Measurements from ENCODE around the gene GPX1. TPM values are rescaled to one million over a fixed set of nuclear protein-coding genes. Genes with fewer than 3 reads are reported as not detected.

Gene GPX1
- total RNA-seq, 2 experiments from 2014 or later, result 82.3 to 148 TPM

DNA sequence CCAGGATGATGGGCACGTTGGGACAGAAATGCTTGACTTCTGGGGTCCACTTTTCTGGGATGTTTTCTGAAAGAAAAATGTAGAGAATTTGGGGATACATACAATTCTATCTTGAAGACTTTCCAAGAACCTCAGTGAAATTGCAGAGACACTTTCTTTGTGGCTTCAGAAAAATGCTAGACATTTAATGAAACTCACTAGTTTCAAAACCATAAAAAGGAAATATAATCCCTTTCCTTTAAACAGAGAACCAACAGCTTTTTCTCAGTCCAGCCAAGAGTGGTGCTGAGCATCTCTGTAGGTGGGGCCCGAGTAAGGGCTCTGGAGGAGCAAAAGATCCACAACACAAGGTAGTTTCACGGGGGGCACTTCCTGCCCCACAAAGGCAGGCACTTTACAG, 4.4 kb upstream of the GPX1 start:
- Histone ChIP-seq H2AFZ (ENCODE audit: low read length) (no peak overlapping the region), H4K20me1 (ENCODE audit: insufficient read depth, low read length) (no peaks in the 10 kb centered on the region), H3K79me2 (ENCODE audit: insufficient read depth, low read depth, low read length) (peaks cover 18% of the 10 kb centered on the region), H3K9me2 (ENCODE audit: insufficient read depth, low read length) (no peaks in the 10 kb centered on the region), H3K36me3 (ENCODE audit: insufficient read depth, low read length) (peaks cover 92% of the 10 kb centered on the region), H3K4me1 (ENCODE audit: insufficient read depth, low read length, poor library complexity, severe bottlenecking) (peaks cover 19% of the 10 kb centered on the region), H3K4me2 (ENCODE audit: low read length) (no peak overlapping the region), H3K9me3 (ENCODE audit: low read length) (no peaks in the 10 kb centered on the region), H3K4me3 (ENCODE audit: low read depth, low read length, poor library complexity, severe bottlenecking) (no peak overlapping the region), H3K27ac (ENCODE audit: low read depth, low read length, poor library complexity, severe bottlenecking) (no peak overlapping the region)
- TF ChIP-seq, protein P1, sequence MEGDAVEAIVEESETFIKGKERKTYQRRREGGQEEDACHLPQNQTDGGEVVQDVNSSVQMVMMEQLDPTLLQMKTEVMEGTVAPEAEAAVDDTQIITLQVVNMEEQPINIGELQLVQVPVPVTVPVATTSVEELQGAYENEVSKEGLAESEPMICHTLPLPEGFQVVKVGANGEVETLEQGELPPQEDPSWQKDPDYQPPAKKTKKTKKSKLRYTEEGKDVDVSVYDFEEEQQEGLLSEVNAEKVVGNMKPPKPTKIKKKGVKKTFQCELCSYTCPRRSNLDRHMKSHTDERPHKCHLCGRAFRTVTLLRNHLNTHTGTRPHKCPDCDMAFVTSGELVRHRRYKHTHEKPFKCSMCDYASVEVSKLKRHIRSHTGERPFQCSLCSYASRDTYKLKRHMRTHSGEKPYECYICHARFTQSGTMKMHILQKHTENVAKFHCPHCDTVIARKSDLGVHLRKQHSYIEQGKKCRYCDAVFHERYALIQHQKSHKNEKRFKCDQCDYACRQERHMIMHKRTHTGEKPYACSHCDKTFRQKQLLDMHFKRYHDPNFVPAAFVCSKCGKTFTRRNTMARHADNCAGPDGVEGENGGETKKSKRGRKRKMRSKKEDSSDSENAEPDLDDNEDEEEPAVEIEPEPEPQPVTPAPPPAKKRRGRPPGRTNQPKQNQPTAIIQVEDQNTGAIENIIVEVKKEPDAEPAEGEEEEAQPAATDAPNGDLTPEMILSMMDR (conservative IDR thresholded peaks at IDR 0.05; ENCODE audit: low read length), result no peak
- no peak for TF ChIP-seq EZH2phosphoT487 (IDR thresholded peaks at IDR 0.05; ENCODE audit: borderline replicate concordance, low read depth, low read length)
- no TSS peak for BruUV-seq (replicated peaks)
- CTCF ChIA-PET (ENCODE audit: unreplicated experiment), result no interaction called here
- no peak for DNase-seq (ENCODE audit: low spot score)
- intact Hi-C loops (cut with micrococcal nuclease; ENCODE audit: unreplicated experiment), result no loop called here
- POLR2A ChIA-PET, result no interaction called here

DNA sequence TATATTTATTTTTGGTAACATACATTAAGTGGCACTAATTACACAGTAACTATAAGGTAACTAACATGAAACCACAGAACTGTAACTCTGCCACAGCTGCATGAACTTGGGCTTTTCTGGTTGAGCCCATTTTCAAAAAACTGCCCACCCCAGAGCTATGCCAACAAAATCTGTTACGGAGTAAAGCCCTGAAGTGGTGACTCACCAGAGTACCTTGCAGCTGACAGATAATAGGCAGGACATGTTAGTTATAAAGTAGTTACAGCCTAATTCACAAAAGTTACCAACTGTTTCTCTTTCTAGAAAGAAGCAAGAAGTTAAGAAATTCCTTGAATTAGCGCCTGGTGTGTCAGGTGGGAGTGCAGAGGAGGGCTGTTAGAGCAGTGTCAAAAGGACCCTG, 1.5 kb upstream of the GPX1 start:
- no peak overlapping the region for H3K4me2 ChIP-seq (ENCODE audit: low read length)
- DNase-seq (ENCODE audit: low spot score), result no peak
- intact Hi-C loops (cut with micrococcal nuclease; ENCODE audit: unreplicated experiment), result loop anchor here (2.0 kb wide), 1 partner anchor 51 kb away; the partner anchor contains the start of gene RHOA
- H3K36me3 ChIP-seq (ENCODE audit: insufficient read depth, low read length), result peaks cover 88% of the 10 kb centered on the region
- H3K9me3 ChIP-seq (ENCODE audit: low read length), result no peaks in the 10 kb centered on the region
- peaks cover 9% of the 10 kb centered on the region; the same call in 1 of the 2 replicates for H3K79me2 ChIP-seq (ENCODE audit: insufficient read depth, low read depth, low read length)
- no peak overlapping the region for H3K4me3 ChIP-seq (ENCODE audit: low read depth, low read length, poor library complexity, severe bottlenecking)
- H3K27ac ChIP-seq (ENCODE audit: low read depth, low read length, poor library complexity, severe bottlenecking), result peak overlapping the region; percentile 76
- no peaks in the 10 kb centered on the region for H3K9me2 ChIP-seq (ENCODE audit: insufficient read depth, low read length)
- H4K20me1 ChIP-seq (ENCODE audit: insufficient read depth, low read length), result no peaks in the 10 kb centered on the region
- BruUV-seq (replicated peaks), result no TSS peak
- no peak overlapping the region for H2AFZ ChIP-seq (ENCODE audit: low read length)
- H3K4me1 ChIP-seq (ENCODE audit: insufficient read depth, low read length, poor library complexity, severe bottlenecking), result peaks cover 31% of the 10 kb centered on the region
- CTCF ChIA-PET (ENCODE audit: unreplicated experiment), result interaction anchor here (1.0 to 1.4 kb wide), 2 partner anchors 19 to 20 kb away, joined by 3 to 5 read pairs; partner anchors contain the start of gene USP4
- TF ChIP-seq EZH2phosphoT487 (IDR thresholded peaks at IDR 0.05; ENCODE audit: borderline replicate concordance, low read depth, low read length), result no peak
- TF ChIP-seq, protein P1 (conservative IDR thresholded peaks at IDR 0.05; ENCODE audit: low read length), result no peak
- POLR2A ChIA-PET, result interaction anchor here (1.4 to 2.6 kb wide), 2 partner anchors 14 to 20 kb away, joined by 7 to 17 read pairs; partner anchors contain the start of gene USP4

DNA sequence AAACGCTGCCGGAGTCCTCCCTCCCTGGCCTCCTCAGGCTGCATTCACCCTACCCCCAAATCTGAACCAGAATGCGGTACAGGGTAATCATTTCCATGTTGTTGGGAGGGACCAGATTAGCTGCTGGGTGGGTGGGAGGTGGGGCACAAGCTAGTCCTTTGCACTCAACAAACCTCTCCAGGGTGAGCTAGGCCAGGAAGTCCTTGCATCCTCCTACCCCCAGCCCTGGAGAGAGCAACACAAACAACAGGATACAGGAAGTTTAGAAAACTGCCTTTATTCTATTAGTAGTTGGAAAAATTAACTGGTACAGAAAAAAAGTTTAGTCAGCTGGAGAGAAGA, 702 bp upstream of the GPX1 start:
- DNase-seq (ENCODE audit: low spot score), result no peak
- H4K20me1 ChIP-seq (ENCODE audit: insufficient read depth, low read length), result no peaks in the 10 kb centered on the region
- CTCF ChIA-PET (ENCODE audit: unreplicated experiment), result interaction anchor here (0.7 to 1.4 kb wide), 3 partner anchors 19 to 53 kb away, joined by 3 to 5 read pairs (median 3); partner anchors contain the start of genes RHOA and USP4
- intact Hi-C loops (cut with micrococcal nuclease; ENCODE audit: unreplicated experiment), result loop anchor here (1.0 to 2.0 kb wide), 3 partner anchors 18 to 52 kb away; partner anchors contain the start of genes RHOA and USP4
- peaks cover 31% of the 10 kb centered on the region for H3K4me1 ChIP-seq (ENCODE audit: insufficient read depth, low read length, poor library complexity, severe bottlenecking)
- no peaks in the 10 kb centered on the region for H3K9me2 ChIP-seq (ENCODE audit: insufficient read depth, low read length)
- H2AFZ ChIP-seq (ENCODE audit: low read length), result no peak overlapping the region; the same call in 1 of the 2 replicates
- peaks cover 88% of the 10 kb centered on the region for H3K36me3 ChIP-seq (ENCODE audit: insufficient read depth, low read length)
- no peaks in the 10 kb centered on the region for H3K9me3 ChIP-seq (ENCODE audit: low read length)
- H3K4me2 ChIP-seq (ENCODE audit: low read length), result peak overlapping the region; percentile 73
- POLR2A ChIA-PET, result interaction anchor here (0.8 to 2.6 kb wide), 3 partner anchors 11 to 19 kb away, joined by 3 to 17 read pairs (median 7); partner anchors contain the start of gene USP4
- no peak for TF ChIP-seq EZH2phosphoT487 (IDR thresholded peaks at IDR 0.05; ENCODE audit: borderline replicate concordance, low read depth, low read length)
- TF ChIP-seq, protein P1 (conservative IDR thresholded peaks at IDR 0.05; ENCODE audit: low read length), result no peak
- H3K4me3 ChIP-seq (ENCODE audit: low read depth, low read length, poor library complexity, severe bottlenecking), result peak overlapping the region; percentile 68
- peak overlapping the region; percentile 76 for H3K27ac ChIP-seq (ENCODE audit: low read depth, low read length, poor library complexity, severe bottlenecking)
- peaks cover 9% of the 10 kb centered on the region; the same call in 1 of the 2 replicates for H3K79me2 ChIP-seq (ENCODE audit: insufficient read depth, low read depth, low read length)
- BruUV-seq (replicated peaks), result no TSS peak
